Nephron progenitor cell (in vitro differentiated cells): ENCODE results near the gene RNF220.

Source experiments
- DNase-seq: peaks from one replicate; pipeline ENCODE4 v3.0.0; 2021
- H3K27ac Mint-ChIP-seq: 2 replicates; pipeline ENCODE4 v1.8.0; 2021; ENCODE audit warnings: mild to moderate bottlenecking, moderate library complexity, mixed read lengths
- H3K27me3 Mint-ChIP-seq: 2 replicates; pipeline ENCODE4 v1.8.0; 2021; ENCODE audit warnings: mild to moderate bottlenecking, low read depth, mixed read lengths; ENCODE audit not compliant: poor library complexity
- H3K36me3 Mint-ChIP-seq: 2 replicates; pipeline ENCODE4 v1.8.0; 2021; ENCODE audit warnings: low read depth, mixed read lengths
- H3K4me1 Mint-ChIP-seq: 2 replicates; pipeline ENCODE4 v1.8.0; 2021; ENCODE audit warnings: mixed read lengths
- H3K4me3 Mint-ChIP-seq: 2 replicates; pipeline ENCODE4 v1.8.0; 2021; ENCODE audit warnings: mild to moderate bottlenecking, moderate library complexity, mixed read lengths
- H3K9me3 Mint-ChIP-seq: 2 replicates; pipeline ENCODE4 v1.8.0; 2021; ENCODE audit warnings: mild to moderate bottlenecking, moderate library complexity, mixed read lengths
- TF ChIP-seq, protein P1 (sequence below): fragments of 200-600 bp; sonication (generic); IDR thresholded peaks from 2 replicates; pipeline ENCODE4 v1.5.0; 2021; ENCODE audit warnings: antibody characterized with exemption

RNF220 gene

DNA sequence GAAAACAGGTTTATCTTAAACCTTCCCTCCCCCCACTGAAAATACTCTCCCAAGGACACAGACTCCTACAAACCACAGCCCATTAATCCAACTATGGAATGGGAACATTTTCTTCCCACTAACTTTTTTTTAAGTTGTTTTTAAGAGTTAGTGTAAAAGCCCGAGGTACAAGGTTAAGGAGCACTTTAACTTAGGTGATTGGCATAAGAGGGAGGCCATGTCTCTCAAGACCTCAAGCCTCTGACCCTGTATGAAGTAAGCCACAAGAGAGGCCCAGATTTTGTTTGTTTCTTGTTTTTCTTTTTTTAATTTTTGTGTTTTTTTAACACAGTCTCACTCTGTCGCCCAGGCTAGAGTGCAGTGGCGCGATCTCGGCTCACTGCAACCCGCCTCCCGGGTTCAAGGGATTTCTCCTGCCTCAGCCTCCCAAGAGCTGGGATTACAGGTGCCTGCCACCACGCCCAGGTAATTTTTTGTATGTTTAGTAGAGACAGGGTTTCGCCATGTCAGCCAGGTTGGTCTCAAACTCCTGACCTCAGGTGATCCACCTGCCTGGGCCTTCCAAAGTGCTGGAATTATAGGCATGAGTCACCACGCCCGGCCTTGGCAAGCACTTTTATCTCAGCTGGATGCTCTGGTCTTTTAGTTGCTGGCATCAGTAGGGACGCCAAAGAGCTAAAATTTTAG is 283.8 kb downstream of the RNF220 start:
- peaks cover 6% of the 10 kb centered on the region for H3K36me3 Mint-ChIP-seq
- peaks cover 21% of the 10 kb centered on the region for H3K4me1 Mint-ChIP-seq
- TF ChIP-seq, protein P1, sequence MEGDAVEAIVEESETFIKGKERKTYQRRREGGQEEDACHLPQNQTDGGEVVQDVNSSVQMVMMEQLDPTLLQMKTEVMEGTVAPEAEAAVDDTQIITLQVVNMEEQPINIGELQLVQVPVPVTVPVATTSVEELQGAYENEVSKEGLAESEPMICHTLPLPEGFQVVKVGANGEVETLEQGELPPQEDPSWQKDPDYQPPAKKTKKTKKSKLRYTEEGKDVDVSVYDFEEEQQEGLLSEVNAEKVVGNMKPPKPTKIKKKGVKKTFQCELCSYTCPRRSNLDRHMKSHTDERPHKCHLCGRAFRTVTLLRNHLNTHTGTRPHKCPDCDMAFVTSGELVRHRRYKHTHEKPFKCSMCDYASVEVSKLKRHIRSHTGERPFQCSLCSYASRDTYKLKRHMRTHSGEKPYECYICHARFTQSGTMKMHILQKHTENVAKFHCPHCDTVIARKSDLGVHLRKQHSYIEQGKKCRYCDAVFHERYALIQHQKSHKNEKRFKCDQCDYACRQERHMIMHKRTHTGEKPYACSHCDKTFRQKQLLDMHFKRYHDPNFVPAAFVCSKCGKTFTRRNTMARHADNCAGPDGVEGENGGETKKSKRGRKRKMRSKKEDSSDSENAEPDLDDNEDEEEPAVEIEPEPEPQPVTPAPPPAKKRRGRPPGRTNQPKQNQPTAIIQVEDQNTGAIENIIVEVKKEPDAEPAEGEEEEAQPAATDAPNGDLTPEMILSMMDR = no peak
- no peak overlapping the region for H3K4me3 Mint-ChIP-seq
- no peak for DNase-seq
- no peak overlapping the region for H3K27ac Mint-ChIP-seq
- no peaks in the 10 kb centered on the region for H3K27me3 Mint-ChIP-seq
- no peaks in the 10 kb centered on the region for H3K9me3 Mint-ChIP-seq

DNA sequence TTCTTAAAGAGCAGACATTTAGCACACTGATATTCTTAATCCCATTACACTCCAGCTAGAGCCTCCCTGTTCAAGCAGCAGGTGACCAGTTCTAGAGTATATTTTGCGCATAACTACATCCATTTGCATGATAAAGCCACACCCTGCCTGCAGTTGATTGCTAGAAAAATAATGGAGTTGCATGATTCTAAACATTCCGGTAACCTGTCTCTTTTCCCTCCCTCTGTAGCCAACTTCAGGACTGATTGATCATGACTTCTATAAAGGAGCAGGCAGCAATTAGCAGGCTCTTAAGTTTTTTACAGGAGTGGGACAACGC is 284.4 kb downstream of the RNF220 start:
- H3K4me3 Mint-ChIP-seq = no peak overlapping the region
- H3K4me1 Mint-ChIP-seq = peaks cover 17% of the 10 kb centered on the region
- TF ChIP-seq, protein P1 = no peak
- H3K27me3 Mint-ChIP-seq = no peaks in the 10 kb centered on the region
- peaks cover 6% of the 10 kb centered on the region for H3K36me3 Mint-ChIP-seq
- no peak for DNase-seq
- no peak overlapping the region for H3K27ac Mint-ChIP-seq
- H3K9me3 Mint-ChIP-seq = no peaks in the 10 kb centered on the region

DNA sequence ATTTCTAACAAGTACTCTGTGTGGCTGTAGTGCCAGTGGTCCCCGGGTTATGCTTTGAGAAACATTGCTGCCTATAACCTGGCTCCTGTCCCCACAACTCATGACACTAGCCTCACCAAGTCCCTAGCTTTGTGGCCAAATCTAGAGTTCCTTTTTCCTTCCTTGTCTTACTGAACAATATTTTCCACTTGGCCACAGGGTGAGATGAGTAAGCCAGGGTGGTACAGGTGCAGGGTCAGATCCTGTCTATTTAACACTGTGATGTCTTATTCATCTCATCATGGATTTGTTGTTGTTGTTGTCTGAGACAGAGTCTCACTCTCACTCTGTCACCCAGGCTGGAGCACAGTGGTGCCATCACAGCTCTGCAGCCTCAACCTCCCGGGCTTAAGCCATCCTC is 288.1 kb downstream of the RNF220 start:
- TF ChIP-seq, protein P1 = no peak
- Mint-ChIP-seq H3K27ac (no peak overlapping the region), H3K4me3 (no peak overlapping the region), H3K9me3 (no peaks in the 10 kb centered on the region), H3K4me1 (peaks cover 21% of the 10 kb centered on the region), H3K27me3 (peaks cover 4% of the 10 kb centered on the region), H3K36me3 (peaks cover 6% of the 10 kb centered on the region)
- DNase-seq = no peak

DNA sequence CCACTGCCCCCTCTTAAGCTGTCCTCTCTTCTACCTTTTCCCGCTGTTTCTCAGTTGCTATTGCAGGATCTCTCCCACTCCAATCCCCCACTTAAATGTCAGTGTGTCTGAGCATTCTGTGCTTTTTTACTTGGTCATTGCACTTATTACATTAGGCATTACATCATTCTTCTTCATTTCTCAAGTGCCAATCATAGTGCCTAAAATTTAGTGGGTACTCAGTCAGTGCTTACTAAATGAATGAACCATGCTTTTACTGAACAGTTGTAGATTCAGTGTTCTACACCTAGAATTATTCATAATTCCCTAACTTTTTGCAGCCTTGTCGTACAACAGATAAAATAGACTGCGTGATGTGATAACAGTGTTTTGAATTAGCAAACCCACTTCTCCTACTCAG is 288.8 kb downstream of the RNF220 start:
- Mint-ChIP-seq H3K27ac (no peak overlapping the region), H3K4me1 (peaks cover 13% of the 10 kb centered on the region), H3K27me3 (peaks cover 4% of the 10 kb centered on the region), H3K36me3 (peaks cover 6% of the 10 kb centered on the region), H3K4me3 (no peak overlapping the region), H3K9me3 (no peaks in the 10 kb centered on the region)
- TF ChIP-seq, protein P1 = no peak
- no peak for DNase-seq

DNA sequence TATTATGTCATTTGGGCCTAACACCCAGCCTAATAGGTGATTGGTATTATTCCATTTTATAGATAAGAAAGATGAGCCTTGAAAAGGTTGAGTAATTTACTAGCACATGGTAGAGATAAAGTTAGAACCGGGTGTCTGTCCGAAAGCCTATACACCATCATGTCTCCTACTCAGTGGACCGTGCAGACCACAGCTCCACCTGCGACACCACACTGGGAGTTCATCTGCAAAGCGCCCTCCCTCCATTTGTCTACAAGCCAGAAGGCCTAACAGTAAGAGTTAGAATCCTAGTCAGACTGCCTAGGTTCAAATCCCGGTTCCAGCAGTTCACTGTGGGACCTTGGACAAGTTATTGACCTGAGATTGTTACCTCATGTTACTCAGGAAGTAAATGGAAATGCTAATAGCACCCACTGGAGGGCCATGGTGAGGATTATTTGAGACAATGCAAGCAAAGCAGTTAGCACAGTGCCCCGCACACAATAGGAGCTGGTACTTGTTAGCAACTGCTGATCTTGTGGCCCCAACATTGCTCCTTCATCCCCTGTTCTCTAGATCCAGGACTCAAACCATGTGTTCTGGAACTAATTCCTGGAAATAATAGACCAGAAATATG is 289.9 kb downstream of the RNF220 start:
- H3K27ac Mint-ChIP-seq = no peak overlapping the region
- peaks cover 14% of the 10 kb centered on the region for H3K4me1 Mint-ChIP-seq
- H3K27me3 Mint-ChIP-seq = peaks cover 4% of the 10 kb centered on the region
- peaks cover 6% of the 10 kb centered on the region for H3K36me3 Mint-ChIP-seq
- TF ChIP-seq, protein P1 = no peak
- no peaks in the 10 kb centered on the region for H3K9me3 Mint-ChIP-seq
- no peak for DNase-seq
- H3K4me3 Mint-ChIP-seq = no peak overlapping the region

DNA sequence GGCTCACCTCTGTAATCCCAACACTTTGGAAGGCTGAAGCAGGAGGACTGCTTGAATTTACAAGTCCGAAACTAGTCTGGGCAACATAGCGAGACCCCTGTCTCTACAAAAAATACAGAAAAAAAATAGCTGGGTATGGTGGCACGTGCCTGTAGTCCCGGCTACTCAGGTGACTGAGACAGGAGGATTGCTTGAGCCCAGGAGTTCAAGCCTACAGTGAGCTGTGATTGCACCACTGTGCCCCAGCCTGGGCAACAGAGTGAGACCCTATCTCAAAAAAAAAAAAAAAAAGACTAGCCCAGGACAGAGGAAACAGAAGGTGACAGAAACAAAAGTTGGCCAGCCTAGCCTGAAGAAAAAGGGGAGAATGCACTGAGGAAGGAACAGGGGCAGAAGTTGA is 290.6 kb downstream of the RNF220 start:
- TF ChIP-seq, protein P1 = no peak
- H3K4me3 Mint-ChIP-seq = no peak overlapping the region
- H3K27ac Mint-ChIP-seq = no peak overlapping the region
- DNase-seq = no peak
- peaks cover 6% of the 10 kb centered on the region for H3K36me3 Mint-ChIP-seq
- peaks cover 21% of the 10 kb centered on the region for H3K4me1 Mint-ChIP-seq
- peaks cover 4% of the 10 kb centered on the region for H3K27me3 Mint-ChIP-seq
- H3K9me3 Mint-ChIP-seq = no peaks in the 10 kb centered on the region
